HG02571 (cell line): ENCODE results near the gene FUNDC2.
A peak's percentile ranks its signal among the peaks of the same experiment; 100 is the strongest.
"Not testable (repeated sequence)": the region's sequence is repeated elsewhere in the genome, so short reads cannot be mapped to it uniquely, and the experiment has no call there.

Experiments
- ATAC-seq: cut with Tn5 transposase; IDR thresholded peaks from one replicate; pipeline ENCODE4 v1.9.1; 2021; ENCODE audit warnings: mild to moderate bottlenecking, moderate library complexity; ENCODE audit not compliant: unreplicated experiment

The FUNDC2 gene, protein sequence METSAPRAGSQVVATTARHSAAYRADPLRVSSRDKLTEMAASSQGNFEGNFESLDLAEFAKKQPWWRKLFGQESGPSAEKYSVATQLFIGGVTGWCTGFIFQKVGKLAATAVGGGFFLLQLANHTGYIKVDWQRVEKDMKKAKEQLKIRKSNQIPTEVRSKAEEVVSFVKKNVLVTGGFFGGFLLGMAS

DNA sequence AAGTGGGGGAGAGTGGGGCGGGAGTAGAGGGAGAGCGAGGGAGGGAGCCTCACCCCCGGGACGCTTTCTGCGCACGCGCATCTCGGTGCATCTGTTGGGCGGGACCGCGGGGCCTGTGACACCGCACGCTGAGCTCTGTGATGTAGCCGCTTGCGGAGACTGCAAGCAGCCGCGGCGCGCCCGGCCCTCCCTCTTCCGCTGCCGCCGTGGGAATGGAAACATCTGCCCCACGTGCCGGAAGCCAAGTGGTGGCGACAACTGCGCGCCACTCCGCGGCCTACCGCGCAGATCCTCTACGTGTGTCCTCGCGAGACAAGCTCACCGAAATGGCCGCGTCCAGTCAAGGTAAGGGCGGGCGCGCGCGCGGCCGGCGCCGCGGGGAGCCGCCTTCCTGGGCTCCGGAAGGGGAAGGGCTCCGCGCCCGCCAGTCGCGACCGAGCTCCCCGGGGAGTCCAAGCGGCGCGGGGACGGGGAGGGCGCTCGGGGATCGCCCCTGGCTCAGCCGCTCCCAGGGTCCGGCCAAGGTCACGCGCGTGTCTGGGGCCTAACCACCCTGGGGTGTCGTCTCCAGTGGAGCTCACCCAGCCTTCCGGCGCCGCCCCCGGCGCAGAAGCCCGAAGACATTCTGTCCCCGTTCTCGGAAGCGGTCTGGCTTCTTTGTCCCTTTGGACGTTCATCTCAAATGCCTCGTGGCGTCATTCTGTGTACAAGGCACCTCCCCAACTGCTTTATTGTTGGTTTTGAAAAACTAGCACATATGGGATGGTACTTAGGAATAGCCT, at the start of gene FUNDC2:
Gene FUNDC2 (plus strand): TSS at position 118 of the 782 bp plus-strand sequence. CDS start 95 bp downstream, at position 213.
- ATAC-seq, result peak; percentile 87

DNA sequence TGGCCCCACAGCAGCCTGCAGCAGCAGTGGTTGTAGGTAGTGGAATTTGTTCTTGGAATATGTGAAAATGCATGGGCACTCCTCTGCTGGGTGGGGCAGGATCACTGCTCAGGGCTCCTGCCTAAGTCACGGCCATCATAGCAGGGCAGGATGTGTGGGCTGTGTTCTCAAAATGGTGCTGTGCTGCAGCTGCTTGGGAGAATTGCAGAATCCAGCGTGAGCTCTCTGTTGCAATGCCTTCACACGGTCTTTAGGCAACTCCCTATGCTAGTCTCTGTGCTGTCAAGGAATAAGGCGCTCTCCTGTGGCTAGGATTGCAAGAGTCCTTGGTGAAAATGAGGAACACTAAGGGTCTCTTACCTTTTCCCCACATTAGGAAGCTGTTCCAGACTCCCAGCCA, 47.0 kb upstream of the FUNDC2 start:
- no peak for ATAC-seq

DNA sequence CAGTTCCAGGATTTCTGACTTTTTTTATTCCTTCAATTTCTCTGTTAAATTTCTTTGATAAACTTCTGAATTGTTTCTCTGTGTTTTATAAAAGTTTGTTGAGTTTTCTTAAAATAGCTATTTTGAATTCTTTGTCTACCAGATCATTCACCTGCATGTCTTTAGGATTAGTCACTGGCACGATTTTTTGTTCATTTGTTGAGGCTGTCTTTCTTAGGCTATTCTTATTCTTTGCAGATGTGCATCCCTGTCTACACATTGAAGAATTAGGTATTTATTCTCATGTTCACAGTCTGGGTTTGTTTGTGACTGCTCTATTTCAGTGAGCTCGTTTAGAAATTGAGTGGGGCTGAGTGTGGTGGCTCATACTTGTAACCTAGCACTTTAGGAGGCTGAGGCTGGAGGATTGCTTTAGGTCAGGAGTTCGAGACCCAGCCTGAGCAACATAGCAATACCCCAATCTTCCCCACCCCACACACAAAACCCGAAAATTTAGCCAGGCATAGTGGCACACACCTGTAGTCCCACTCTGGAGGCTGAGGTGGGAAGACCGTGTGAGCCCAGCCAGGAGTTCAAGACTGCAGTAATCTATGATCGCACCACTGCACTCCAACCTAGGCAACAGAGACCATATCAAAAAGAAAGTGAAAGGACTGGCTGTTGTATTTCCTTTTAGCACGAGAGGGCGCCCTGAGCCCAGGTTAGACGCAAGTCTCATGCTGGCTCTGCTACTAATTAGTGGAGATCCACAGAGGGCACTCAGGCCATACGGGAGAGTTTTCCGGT, 46.1 kb upstream of the FUNDC2 start:
- ATAC-seq, result peak; percentile 96

DNA sequence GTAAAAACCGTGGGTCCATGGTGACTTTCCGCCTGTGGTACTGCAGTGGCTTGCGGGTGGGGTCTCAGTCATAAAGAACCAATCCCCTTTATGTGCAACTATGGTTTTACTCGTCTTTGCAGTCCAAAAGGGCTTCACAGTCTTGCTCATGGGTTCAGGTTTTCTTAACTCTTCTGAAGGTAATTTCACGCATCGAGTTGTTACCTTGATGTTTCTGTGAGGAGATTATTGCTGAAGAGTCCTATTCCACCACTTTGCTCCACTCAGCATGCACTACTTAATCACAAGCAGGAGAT, 45.6 kb upstream of the FUNDC2 start:
- peak; percentile 26 for ATAC-seq

DNA sequence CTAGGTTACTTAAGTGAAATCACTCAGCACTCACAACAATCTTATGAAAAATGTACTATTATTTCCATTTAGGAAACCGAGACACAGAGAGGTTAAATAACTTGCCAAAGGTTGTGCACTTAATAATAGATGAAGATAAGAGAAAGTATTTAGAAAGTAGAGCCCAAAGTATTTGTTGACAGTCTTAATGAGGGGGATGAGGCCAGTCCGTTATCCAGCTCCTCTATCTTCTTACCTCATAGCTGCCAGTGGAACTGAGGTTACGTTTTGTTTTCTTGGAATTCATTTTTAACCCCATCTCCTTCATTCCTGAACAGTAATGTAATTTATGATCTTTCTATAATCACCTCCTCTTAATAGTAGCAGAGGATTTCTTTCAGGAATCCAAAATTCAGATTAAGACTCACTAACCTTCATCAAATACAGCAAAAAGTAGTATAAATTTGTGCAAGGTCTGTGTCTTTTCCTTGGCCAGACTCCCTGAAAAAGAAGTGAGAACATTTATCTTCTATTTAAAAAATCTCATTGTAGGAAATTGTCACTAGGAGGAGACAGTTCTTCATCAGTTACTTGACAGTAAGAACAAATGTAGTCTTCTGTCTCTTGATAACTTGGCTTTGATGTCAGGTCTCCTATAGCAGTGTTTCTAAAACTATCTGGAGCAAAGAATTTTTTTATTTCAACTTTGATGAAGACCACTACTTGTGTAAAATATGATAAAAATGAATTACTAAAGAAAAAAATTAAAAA, 39.6 kb upstream of the FUNDC2 start:
- ATAC-seq, result no peak

DNA sequence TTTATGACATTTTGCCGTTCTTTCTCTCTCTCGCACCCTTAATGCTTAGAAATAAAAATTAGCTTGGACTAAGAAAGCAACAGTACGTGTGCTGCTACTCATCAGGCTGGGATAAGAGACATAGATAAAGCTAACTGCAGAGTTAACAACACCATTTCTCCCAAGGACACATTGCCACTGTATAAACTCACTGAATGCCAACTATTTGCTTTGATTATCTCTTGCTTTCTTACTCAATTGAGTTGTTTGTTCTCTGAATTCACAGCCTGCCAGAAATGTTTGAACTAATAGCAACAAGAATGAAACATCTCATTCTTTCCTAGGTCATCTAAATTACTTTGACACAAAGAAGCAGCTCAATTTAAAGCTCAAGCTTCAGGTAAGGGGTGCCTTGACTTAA, 38.7 kb upstream of the FUNDC2 start:
- no peak for ATAC-seq

DNA sequence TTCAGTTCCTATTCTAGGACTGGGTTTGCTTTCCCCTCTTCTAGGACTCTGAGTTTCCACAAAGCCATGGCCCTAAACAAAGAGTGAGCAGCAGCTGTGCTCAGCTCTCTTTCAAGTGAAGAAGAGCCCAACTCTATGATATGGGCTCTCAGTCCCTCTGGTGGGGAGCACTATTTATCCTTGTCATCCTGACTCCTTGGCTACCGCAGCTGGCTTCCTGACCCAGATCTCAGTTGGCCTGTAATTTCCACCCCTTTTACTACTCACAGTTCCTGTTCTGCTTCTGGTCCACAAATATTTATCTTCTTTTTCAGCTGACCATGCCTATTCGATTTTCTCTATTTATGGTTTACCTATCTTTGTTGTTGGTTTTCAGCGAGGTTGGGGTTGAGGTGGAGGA, 37.9 kb upstream of the FUNDC2 start:
- ATAC-seq, result no peak

DNA sequence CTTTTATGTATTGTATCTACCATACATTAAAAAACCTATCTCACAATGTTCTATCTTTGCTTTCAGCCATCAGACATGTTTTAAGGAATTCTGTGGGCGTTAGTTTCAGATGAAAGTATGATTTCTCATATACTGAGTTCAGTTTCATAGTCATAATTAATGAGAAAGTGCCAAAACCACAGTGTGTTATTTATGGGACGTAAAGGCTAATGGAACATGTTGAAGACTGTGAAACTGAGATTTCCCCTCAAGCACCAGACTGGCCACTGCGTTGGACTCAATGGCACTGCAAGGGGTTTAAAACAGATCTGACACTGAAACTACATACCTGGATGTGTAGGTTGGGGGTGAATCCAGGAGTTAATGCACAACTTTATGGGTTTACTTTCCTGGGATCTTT, 36.1 kb upstream of the FUNDC2 start:
- ATAC-seq, result peak; percentile 52

DNA sequence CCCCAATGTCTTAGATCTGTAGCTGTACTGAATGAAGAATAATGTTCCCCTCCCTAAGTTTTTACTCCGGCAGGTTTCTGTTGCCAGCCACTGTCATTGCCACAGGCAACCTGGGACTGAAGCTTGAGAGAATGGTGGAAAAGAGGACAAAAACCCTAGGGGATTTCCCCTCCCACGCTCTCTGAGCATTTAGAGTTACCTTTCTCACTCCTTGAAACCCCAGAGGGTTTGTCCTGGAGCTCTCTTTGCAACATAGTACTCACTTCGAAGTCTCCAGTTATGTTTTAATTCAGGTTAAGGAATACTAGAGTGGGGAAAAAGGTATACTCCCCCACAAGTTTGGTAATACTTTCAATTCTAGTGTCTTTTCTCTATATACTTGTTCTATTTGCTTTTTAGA, 35.6 kb upstream of the FUNDC2 start:
- peak; percentile 51 for ATAC-seq

DNA sequence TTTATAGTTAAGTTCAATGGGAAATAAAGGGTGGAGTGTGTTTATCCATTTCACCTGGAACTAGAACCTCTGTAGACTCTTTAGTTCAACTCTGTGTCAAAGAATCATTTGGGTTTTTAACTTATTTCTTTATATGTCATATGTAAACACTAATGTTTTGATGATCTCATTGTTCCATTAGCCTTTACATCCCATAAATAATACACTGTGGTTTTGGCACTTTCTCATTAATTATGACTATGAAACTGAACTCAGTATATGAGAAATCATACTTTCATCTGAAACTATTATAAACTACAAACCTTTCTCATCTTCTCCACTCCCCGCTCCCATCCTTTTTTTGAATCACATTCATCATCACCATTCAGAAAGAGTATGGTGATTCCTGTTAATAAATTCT, 35.2 kb upstream of the FUNDC2 start:
- ATAC-seq, result no peak

DNA sequence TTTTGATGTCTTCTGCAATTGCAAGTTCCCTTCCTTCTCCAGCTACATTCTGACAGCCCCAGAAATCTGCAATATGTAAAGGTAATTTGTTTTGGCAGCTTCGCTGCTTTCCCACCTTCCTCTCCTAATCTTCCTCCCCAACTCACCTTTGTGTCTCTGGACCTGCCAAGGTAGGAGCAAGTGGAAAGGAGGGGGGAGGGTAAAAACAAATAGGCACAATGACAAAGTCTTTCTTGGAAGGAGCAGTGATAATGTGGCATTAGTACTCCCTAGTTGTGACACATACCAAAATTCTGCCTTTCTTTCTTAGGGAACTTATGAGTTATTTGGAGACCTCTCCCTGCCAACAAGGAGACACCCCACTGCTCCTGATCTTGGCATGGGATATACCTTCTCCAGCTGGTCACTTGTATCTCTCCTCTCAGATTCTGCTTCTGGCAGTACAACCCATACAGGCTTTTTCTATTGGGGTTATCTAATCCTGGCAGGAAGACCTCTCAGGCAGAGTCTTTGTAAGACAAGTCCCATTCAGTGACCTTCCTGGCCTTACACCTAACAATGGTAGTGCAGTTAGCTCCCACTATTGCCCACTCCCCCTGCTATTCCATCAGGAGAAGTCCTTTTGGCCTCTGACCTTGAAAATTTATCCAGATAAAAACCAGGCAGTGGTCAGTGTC, 28.3 kb upstream of the FUNDC2 start:
- no peak for ATAC-seq

DNA sequence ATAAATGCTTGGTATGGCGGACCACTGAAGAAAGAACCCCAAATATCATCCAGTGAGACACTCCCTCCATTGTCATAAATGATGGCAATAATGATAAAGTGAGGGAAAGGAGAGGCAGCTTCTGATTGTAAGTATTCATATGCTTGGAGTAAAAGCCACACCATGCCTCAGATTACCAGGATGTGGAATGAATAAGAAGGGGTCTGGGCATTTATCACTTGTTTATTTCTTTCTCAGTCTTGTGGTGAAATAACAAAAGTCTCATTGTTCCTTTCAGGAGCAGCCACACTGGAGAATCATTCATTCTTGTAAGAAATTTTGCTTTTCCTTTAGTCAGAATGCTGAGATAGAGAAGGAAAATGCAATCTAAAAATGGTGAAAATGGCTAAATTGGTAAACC, 25.8 kb upstream of the FUNDC2 start:
- ATAC-seq, result no peak

DNA sequence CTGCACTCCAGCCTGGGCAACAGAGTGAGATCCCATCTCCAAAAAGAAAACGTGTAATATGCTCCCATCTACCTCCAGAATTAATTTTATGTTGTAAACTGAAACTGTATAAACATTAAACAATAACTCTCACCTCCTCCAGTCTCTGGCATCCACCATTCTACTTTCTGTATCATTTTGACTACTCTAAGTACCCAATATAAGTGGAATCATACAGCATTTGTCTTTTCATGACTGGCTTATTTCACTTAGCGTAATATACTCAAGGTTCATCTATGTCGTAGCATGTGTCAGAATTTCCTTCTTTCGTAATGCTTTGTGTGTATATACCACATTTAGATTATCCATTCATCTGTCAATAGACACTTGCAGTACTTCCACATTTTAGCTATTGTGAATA, 24.8 kb upstream of the FUNDC2 start:
- ATAC-seq, result no peak

DNA sequence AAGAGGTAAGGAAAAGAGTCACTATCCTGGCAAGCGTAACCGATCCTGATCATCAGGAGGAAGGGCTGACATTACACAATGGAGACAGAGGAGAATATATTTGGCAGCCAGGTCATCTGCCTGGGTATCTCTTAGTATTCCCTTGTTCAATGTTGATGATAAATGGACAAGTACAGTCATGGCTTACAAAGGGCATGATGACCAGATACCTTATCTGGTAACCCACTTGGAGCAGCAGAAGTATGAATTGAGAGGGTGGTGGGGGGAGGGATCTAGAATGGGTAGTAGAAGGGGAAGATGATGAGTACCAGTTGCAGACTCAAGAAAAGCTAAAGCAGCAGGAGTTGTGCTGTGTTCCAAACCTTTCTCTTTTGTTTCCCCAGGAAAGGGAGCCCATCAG, 21.5 kb upstream of the FUNDC2 start:
- ATAC-seq, result no peak

DNA sequence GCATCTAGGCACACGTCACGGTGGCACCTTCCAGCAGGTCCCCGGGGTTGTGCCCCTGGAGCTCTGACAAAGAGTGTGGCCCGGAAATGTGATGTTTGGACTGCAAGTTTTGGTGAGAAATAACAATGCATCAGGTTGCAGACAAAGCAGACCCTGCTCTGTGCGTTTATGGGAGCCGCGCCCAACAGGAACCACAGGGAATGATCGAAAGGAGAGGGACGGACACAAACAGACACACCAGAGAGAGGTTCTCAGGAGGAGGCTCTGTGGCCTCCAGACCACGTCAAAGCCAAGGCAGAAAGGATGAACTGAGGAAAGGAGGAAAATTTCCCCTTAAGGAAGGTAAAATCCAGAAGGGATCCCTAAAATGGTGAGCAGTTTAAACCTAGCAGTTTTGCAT, 20.3 kb upstream of the FUNDC2 start:
- ATAC-seq, result not testable (repeated sequence)

DNA sequence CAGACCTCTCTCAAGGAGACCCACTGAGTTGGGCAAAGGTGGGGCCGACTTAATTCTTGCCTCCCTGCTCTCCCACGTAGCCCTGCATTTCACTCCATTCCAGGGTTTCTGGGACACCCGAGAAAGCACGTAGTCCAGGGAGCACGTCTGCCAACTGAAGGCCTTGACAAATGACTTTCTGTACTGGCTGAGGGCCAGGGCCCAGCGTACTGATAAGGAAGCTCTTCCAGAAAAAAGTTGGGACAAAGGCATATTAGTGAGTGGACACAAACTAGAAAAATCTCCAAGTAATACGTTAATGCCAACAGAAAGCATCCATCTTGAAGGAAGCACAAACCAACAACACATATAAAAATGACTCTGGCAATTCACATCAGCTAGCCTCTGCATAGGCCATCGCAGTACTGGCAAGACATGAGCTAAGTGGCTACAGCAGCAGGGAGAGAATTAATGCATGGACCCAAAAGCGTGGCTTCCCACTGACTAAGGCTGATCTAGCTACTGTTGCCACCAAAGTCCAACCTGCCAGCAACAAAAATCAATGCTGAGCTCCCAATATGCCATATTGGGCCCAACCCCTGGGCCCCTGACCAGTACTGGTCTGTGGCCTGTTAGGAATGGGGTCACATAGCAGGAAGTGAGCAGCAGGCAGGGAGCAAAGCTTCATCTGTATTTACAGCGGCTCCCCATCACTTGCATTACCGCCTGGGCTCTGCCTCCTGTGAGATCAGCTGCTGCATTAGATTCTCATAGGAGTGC, 19.6 kb upstream of the FUNDC2 start:
- ATAC-seq, result not testable (repeated sequence)

DNA sequence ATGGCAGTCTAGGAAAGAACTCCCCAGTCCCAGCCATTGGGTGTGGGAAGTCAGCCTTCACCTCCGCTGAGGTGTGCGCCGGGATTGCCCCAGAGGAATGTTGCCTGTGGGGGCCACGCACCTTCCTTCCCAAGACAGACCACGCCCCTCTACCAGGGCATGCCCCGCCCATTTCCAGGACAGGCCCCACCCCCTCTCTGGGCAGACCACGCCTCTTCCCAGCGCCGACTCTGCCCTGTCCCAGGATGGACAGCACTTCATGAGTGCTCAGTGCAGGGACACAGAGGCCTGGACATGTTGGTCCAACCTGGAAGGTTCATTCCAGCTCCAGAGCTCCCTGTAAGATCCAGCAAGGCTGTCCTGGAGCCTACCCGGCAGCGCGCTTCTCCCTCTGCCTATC, 18.1 kb upstream of the FUNDC2 start:
- not testable (repeated sequence) for ATAC-seq

DNA sequence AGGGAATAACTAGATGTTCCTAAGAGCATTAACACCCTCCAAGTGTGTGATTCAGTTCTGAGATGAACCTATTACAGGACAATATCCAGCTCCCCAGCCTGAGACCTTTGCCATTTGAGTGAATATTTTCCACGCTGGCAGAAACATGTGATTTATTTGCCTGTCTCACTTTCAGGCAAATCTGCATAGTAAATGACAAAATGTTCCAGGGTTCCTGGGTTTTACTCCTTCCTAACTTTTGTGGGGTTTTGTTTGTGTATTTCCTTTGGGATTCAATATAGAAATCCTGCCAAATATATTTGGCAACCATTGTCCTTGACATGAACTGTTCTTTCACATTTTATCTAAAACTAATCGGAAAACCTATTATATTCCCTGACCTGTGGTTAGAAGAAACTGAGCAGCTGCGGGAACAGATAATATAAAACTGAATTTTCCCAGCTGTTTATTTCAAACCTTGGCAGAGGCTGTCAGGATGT, 16.6 kb upstream of the FUNDC2 start:
- ATAC-seq, result no peak

DNA sequence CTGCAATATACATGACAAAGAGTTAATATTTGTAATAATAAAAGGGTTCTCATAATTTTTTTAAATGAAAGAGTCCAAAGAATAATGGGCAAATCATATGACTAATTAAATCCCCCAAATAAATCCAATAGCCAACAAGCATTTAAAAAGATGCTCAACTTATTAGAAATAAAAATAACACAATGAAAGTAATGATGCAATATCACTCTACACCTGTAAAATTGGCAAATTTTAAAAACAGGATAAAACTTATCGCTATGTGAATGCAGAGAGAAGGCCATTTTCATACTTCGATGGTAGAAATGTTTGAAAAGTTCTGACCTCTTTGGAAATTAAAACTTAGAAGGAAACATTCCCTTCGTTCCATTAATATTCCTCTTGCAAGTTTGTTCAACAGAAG, 6.1 kb upstream of the FUNDC2 start:
- no peak for ATAC-seq

DNA sequence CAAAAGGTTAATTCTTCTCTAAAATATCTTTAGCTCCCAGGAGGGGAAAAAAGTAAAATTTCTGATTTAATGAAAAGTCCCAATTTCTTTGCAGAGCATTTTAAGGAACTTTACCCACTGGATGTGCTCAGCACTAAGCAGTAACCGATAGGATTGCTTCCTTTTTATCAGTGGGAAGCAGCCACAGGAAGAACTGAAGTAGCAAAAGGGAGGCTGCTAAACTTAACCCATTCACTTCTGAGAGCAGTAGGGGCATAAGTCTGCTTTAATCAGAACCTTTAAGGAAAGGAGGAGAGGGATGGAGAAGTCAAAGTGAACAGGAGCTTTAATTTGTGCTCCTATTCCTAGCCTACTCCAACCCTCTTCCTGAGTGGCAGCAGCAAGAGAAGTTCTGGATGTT, 4.1 kb upstream of the FUNDC2 start, which contains the start of gene F8:
Gene F8 (minus strand): TSS at position 139 of the 400 bp plus-strand sequence. CDS start 171 bp downstream, outside the sequence.
- ATAC-seq, result no peak
